Left ventricle myocardium superior (tissue), 1 donor: Measurements from ENCODE around the gene CHD6. TPM values are rescaled to one million over a fixed set of nuclear protein-coding genes. Genes with fewer than 3 reads are reported as not detected.

Source experiments
- ATAC-seq: fragments of 200-7000 bp; cut with Tn5 transposase; one replicate; pipeline ENCODE4 v1.9.1; 2020; ENCODE audit warnings: mild to moderate bottlenecking, moderate library complexity
- DNase-seq: peaks from one replicate; pipeline ENCODE4 v3.0.0-alpha.2; 2020
- intact Hi-C: fragments of 100-400 bp; cut with micrococcal nuclease; formaldehyde crosslinking; loops from one replicate; pipeline ENCODE4 v1.11.0; 2022
- total RNA-seq: library from RNA; stranded (reverse); fragmentation: NEBNext Ultra II Directional; extraction: Animal tissue kit (Norgen Biotek cat#: 25700); gene quantifications from one replicate; pipeline ENCODE4 v1.2.1, GENCODE V29; 2021
- donor health status: DM: no; HTN: yes; CAD: no; lungs with severe emphysema.

The CHD6 gene
- total RNA-seq, 1 donor from 2014 or later = 36.8 TPM

DNA sequence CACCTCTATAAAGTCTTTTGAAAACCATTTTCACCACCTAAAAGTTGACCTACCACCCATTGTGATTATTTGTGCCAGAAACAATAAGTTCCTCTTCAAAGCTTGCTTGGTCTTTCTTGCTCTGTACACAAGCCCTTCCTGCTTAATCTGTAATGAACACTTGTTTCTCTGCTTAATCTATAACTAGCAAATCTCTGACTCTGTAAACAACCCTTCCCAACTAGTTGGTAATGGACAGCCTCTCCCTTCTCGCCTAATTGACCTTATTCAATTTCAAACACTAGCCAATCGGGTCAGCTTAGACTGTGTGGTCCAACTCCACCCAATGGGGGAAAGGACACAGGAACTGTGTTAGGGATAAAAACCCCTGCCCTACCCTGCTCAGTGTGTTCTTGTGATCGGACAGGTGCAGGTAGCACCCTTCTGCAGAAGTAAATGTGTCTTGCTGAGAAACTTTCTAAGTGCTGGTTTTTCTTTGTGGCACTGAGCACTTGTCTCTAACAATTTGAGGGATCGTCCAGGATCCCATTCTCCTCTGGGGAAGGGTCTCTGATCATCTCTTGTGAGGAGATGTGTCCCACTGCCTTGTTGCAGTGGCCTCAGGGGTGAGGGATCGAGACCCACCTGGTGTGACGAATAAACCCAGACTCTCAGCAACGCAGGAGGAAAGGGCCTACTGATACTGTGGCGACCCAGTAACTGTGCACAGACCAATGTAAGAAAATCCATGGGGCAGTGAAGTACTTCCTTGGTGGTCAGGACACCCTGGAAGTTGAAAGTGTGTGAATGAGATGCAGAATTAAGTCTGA is 23.5 kb downstream of the CHD6 start:
- intact Hi-C loops = no loop called here
- DNase-seq (no peak), ATAC-seq (no peak)

DNA sequence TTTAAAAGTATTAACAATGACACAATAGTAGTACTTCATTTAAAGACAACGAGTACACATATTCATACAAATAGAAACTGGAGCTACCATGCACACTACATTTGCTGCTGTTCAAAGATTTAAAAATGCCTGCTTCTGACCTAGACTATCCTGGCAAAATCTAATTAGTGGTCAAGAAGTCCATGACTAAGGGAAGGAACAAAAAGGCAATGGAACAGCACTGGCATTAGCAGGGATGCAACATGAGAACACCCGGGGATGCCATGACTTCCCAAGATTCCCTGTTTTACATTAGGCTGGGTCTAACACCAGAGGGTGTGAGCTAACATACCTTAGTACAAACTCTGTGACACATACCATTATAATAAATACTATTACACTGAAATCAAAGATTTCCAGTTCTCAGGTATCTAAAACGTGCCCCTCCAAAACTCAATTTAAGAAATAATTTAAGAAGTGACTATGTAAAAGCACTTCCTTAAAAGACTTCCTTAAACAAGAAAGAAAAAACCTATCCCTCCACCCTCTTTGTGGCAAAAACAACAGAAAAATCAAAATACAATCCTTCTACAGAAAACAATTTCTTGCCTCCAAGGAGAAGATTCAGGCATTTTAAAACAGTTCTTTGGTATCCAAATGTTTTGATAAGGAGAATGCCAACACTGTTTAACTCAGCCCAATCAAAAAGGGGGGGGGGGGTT is 25.5 kb downstream of the CHD6 start:
- no peak for ATAC-seq
- intact Hi-C loops = no loop called here
- no peak for DNase-seq

- ATAC-seq = no peak
- intact Hi-C loops = no loop called here
- DNase-seq = no peak
These were observed 30.2 kb downstream of the CHD6 start for GRCh38 chr20:41587956-41588355.

GRCh38 chr20:41587523-41587922 is 30.7 kb downstream of the CHD6 start:
- DNase-seq (no peak), ATAC-seq (peak; percentile 87)
- intact Hi-C loops = no loop called here

- intact Hi-C loops = no loop called here
- ATAC-seq = no peak
These were observed 31.4 kb downstream of the CHD6 start for GRCh38 chr20:41586772-41587171.

GRCh38 chr20:41580350-41580749 is 37.8 kb downstream of the CHD6 start:
- DNase-seq = no peak
- intact Hi-C loops = no loop called here
- no peak for ATAC-seq

More at GRCh38 chr20:41586772-41587171, 31.4 kb downstream of the CHD6 start:
- no peak for DNase-seq

DNA sequence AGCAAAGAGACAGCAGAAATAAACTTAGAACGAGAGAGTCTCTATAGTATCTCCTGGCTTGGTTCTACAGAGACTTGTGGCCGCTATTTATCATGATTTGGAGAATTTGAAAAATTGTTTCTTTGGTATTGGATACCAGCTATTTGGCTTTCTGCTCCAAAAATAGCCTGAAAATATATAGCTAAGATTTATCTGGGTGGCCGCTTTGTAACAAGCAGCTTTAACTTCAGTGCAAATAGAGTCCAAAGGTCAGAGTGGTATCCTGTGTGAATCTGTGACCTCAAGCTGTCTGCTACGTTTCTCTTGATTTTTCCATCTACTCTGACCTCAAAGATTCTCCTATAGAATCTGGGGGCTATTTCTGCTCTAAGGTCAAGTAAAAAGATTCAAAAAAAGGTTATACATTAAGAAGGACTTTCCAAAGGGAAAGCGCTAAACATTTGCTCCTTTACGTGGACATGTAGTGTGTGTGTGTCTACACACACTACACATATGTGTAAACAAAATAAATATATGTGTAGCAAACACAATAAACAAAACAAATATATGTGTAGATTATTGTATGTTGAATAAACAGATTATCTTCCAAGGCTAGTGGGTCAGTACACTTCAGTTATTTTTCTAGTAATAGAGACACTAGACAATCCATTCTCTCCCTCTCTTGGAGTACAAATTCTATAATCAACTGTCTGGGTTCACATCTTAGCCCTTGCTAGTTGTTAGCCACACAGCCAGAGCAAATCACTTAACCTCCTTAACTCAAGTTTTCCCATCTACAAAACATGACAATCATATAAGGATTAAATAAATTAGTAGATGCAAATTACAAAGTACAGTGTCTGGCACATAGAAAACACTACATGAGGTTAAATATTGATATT is 40.8 kb downstream of the CHD6 start:
- intact Hi-C loops = no loop called here
- DNase-seq (no peak), ATAC-seq (no peak)

DNA sequence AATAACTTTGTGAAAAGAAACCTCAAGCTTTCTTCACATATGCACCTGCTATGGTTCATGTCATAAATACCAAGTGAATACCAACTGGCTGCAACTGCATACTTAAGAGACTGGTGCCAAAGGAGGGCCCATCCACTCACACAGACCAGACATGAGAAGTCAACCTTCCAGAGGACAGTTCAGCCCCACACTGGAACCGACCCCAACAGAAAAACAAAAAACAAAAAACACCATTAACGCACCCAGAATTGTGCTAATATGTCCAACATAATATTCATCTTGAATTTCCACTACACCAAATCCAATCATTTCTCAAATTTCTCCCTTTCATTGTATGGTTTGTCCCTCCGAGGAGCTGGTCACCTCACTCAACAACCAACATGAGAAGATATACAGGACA is 42.8 kb downstream of the CHD6 start:
- DNase-seq (no peak), ATAC-seq (no peak)
- intact Hi-C loops = no loop called here

GRCh38 chr20:41574802-41575389 is 43.3 kb downstream of the CHD6 start:
- intact Hi-C loops = no loop called here
- ATAC-seq = no peak
- DNase-seq = no peak

- ATAC-seq (peak; percentile 40), DNase-seq (no peak)
- intact Hi-C loops = no loop called here
These were observed 44.2 kb downstream of the CHD6 start for GRCh38 chr20:41573955-41574354.

GRCh38 chr20:41572010-41572572 is 46.1 kb downstream of the CHD6 start:
- DNase-seq = no peak
- ATAC-seq = peak; percentile 29
- intact Hi-C loops = no loop called here

- ATAC-seq = no peak
- intact Hi-C loops = no loop called here
These were observed 47.2 kb downstream of the CHD6 start for GRCh38 chr20:41571006-41571405.

GRCh38 chr20:41570557-41570956 is 47.6 kb downstream of the CHD6 start:
- intact Hi-C loops = no loop called here
- DNase-seq = no peak
- ATAC-seq = no peak

More at GRCh38 chr20:41571006-41571405, 47.2 kb downstream of the CHD6 start:
- no peak for DNase-seq

GRCh38 chr20:41567615-41568014 is 50.6 kb downstream of the CHD6 start:
- peak; percentile 30 for ATAC-seq
- intact Hi-C loops = no loop called here
- DNase-seq = no peak

- DNase-seq = no peak
- intact Hi-C loops = no loop called here
- peak; percentile 13 for ATAC-seq
These were observed 51.2 kb downstream of the CHD6 start for GRCh38 chr20:41566896-41567527.

DNA sequence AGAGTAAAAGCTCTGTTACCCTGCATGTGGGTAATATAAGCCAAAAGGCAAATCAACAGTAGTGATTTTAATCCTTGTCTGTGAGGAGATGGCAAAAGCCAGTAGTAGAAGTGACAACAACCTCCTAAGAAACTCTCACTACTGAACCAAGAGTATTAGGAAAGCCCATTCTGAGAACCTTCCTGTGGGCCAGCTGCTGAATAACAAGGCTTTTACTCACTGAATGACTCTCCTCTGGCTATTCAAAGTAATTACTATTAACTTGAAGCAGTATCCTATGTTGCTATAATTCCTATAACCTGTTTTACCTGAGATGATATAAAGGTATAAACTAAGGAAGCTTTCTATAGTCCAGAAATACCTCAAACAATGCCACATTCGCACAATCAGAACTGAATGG is 55.1 kb downstream of the CHD6 start:
- DNase-seq = no peak
- no peak for ATAC-seq
- intact Hi-C loops = no loop called here

DNA sequence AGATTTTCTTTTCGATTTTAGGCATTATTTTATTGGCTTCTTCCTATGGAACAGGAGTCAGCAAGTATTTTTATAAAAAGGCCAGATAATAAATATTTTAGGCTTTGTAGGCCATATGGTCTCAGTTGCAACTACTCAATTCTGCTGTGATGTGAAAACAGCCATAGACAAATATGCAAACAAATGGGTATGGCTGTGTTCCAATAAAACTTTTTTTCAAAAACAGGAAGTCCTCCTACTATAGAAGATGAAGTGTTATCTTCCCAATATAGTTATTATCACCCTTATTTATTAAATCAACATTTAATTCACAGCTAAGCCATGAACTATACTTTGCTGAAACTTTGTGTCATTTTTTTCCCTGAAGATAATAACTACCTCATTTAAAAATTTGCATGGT is 57.2 kb downstream of the CHD6 start:
- intact Hi-C loops = no loop called here
- no peak for ATAC-seq
- no peak for DNase-seq

GRCh38 chr20:41559658-41560057 is 58.5 kb downstream of the CHD6 start:
- DNase-seq (no peak), ATAC-seq (no peak)
- intact Hi-C loops = no loop called here
